Stimulated activated CD4-positive, alpha-beta T cell treated with anti-CD3 and anti-CD28 coated beads, Interleukin-1b, Interleukin-23, amount 100 ng/mL, for 24 hours (primary cell): ENCODE data around the gene CDKAL1.
"Not testable (repeated sequence)": the region's sequence is repeated elsewhere in the genome, so short reads cannot be mapped to it uniquely, and the experiment has no call there.

ENCODE experiments used
- DNase-seq, 4 experiments: peaks; one replicate each; pipeline ENCODE4 v3.0.0-alpha.2; 2020; ENCODE audit warnings: low read depth in 4 of 4, low spot score in 1 of 4

Gene CDKAL1

DNA sequence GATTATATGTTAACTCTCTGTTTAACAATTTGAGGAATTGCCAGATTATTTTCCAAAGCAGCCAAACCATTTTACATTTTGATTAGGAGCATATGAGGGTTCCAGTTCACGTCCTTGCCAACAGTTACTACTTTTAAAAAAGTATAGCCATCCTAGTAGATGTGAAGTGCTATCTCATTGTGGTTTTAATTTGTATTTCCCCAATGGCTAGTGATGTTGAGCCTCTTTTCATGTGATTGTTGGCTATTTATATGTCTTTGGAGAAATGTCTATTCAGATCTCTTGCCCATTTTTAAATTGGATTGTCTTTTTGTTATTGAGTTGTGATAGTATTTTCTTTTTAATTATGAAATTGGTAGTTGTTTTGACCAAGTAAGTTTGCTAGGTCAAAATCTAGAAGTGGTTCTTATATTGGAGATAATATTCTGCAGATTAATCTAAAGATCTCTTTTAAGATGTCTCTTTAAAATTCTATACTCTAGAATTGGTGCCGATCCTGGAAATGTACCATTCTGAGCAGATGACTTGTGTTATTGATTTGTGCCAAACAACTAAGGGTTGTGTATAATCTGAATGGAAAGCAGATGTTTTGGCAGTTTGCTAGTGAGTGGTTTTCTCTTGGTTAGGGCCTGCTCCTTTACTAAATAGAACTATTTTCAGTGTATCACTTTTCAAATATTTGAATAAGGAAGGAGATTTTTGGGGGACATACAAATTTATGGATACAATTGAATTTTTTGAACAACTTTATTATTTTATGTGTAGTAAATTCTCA lies 99.5 kb downstream of the CDKAL1 start:
- DNase-seq, result no peak

DNA sequence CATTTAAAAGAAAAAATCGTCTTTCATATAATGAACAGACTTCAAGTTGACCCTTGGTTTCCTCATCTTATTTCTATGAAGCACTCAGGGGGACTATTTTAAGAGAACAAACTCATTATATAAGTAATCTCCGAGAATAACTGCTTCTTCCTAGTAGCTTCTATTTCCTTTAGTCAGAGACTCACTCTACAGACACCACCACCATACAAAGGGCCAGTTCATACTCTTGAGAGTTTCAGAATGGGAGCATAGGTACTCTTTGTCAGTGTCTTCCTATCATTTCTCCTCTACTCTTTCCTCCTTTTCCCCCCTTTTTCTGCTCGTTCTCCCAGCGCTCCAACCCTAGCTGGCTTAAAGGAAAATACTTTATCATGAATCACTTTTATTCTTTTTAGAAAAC lies 104.9 kb downstream of the CDKAL1 start:
- DNase-seq, result no peak

DNA sequence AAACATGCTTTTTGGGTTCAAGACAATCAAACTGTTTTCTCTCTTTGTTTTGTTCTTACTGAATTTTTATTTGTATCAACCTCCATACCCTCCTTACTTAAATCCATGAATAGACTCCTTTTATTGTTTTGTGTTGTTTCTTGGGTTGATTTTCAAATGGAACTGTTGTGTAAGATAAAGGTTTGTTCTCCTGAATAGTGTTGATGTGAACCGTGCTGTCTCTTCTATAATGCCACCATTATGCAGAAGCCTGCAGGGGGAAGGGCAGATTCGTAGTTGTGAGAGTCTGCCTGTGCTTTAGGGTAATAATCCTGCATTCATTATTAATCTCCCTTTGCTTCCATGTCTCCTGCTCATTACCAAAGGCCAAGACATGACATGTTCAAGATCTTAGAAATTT lies 105.9 kb downstream of the CDKAL1 start:
- no peak for DNase-seq

DNA sequence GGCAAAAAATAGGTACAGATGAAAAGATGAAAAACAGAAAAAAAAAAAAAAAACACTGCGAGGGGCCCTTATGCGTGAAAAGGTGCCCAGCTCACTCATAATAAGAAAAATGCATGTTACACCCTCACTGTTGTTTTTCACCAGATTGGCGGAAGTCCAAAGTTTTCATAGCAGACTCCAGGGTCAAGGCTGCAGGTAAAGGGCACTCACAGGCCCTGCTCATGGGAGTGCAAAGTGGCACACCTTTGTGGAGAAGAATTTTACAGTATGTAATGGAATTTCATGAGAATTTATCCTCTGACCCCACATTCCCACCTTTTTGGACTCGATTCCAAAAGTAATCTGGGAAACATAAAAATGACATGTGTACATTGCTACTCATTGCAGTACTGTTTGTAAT lies 108.2 kb downstream of the CDKAL1 start:
- DNase-seq, result no peak

DNA sequence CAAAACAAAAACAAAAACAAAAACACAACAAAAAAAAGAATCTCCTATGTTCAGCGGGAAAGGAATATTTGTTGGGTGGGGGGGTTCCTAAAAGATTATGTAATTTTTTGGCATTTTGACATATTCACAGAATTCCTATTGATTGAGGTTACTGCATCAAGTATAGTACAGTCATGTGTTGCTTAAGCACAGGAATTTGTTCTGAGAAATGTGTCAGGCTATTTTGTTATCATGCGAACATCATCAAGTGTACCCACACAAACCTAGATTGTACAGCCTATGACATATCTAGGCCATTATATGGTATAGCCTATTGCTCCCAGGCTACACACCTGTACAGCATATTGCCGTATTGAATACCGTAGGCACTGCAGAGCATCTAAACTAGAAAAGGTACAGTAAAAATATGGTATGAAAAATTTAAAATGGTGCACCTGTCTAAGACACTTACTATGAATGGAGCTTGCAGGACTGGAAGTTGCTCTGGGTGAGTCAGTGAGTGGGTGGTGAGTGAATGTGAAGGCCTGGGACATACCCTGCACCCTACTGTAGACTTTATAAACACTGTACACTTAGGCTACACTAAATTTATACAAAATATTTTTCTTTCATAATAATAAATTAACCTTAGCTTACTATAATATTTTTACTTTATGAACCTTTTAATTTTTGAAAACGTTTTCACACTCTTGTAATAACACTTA lies 110.6 kb downstream of the CDKAL1 start:
- DNase-seq, result no peak

DNA sequence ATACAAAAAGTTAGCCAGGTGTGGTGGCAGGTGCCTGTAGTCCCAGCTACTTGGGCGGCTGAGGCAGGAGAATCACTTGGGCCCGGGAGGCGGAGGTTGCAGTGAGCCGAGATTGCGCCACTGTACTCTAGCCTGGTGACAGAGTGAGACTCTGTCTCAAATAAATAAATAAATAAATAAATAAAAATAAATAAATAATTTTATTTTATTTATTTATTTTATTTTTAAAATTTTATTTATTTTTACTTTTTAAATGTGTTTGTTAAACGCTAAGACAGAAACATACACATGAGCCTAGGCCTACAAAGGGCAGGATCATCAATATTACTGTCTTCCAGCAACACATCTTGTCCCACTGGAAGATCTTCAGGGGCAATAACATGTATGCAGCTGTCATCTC lies 111.3 kb downstream of the CDKAL1 start:
- DNase-seq, result not testable (repeated sequence)

DNA sequence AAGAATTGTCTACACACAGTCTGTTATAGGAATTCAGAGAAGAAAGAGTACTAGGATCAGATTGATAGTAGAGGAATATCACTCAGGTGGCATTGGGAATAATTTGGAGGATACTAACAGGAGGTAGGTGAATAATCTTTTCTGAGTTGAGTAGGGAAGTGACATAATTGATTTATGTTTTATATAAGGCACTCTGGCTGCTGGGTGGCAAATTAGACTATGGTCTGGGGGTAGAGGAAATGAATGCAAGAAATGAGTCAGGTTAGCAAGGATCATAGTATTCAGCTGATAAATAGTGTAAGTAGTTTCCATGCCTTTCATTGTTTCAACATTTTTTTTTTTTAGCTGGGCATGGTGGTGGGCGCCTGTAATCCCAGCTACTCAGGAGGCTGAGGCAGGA lies 113.3 kb downstream of the CDKAL1 start:
- no peak for DNase-seq

DNA sequence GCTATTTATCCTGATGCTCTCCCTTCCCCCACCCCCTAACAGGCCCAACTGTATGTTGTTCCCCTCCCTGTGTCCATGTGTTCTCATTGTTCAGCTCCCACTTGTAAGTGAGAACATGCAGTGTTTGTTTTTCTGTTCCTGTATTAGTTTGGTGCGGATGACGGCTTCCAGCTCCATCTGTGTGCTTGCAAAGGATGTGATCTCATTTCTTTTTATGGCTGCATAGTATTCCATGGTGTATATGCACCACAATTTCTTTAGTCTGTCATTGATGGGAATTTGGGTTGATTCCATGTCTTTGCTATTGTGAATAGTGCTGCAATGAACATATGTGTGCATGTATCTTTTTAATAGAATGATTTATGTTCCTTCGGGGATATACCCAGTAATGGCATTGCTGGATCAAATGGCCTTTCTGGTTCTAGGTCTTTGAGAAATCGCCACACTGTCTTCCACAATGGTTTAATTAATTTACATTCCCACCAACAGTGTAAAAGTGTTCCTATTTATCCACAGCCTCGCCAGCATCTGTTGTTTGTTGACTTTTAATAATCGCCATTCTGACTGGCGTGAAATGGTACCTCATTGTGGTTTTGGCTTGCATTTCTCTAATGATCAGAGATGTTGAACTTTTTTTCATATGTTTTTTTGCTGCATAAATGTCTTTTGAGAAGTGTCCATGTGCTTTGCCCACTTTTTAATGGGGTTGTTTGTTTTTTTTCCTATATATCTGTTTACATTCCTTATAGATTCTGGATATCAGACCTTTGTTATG lies 115.6 kb downstream of the CDKAL1 start:
- not testable (repeated sequence) for DNase-seq

DNA sequence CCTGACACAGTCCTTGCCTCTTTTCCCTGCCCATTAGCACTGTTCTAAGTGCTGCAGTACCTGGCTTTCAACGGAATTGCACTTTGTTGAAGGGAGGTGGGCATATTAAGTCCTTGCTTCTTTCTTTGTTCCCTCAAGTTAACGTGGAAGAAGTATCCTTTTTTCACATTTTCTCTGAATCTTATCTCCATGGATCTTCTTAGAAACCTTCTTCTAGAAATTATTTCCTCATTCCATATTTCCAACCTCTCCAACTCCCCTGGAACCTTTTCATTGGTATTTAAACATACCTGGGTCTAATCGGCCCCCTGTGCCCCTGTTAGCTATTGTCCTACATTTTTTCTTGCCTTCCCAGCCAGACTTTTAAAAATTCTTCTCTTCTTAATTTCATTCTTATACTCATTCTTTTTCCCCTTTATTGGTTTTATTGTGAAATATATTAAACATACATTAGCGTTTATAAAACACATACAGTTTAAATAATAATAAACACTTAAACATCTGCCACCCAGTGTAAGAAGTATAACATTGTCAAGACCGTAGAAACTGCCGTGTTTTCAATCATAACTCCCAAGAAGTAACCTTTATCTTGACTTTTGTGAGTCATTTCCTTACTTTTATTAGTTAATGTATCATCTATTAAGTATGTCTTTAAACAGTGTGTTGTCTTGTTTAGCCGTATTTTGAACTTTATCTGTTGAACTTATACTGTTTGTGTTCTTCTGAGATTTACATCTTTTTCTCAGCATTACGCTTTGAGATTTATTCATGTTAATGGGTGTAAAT lies 118.2 kb downstream of the CDKAL1 start:
- DNase-seq, result no peak

DNA sequence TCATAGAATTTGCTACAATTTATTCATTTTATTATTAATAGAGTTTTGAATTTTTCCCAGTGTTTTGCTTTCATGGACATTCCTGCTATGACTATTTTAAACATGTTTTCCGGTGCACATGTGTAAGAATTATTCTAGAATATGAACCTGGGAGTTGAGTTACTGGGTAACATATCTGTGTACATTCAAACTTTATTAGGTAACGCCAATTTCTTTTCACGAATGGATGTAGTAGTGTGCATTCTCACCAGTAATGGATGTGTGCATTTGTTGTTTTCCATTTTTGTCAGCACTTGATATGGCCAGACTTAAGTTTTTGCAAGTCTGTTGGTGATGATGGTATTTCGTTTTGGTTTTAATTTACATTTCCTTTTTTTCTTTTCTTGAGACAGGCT lies 118.8 kb downstream of the CDKAL1 start:
- no peak for DNase-seq

DNA sequence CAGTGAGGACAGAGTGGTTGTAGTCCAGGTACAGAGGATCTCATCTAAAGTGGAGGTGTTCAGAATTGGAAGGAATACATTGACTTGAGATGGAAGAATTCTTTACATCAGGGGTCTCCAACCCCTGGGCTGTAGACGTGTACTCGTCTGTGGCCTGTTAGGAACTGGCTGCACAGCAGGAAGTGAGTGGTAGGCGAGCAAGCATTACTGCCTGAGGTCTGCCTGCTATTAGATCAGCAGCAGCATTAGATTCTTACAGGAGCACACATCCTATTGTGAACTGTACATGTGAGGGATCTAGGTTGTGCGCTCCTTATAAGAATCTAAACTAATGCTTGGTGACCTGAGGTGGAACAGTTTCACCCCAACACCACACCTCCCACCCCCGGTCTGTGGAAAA lies 121.1 kb downstream of the CDKAL1 start:
- no peak for DNase-seq

DNA sequence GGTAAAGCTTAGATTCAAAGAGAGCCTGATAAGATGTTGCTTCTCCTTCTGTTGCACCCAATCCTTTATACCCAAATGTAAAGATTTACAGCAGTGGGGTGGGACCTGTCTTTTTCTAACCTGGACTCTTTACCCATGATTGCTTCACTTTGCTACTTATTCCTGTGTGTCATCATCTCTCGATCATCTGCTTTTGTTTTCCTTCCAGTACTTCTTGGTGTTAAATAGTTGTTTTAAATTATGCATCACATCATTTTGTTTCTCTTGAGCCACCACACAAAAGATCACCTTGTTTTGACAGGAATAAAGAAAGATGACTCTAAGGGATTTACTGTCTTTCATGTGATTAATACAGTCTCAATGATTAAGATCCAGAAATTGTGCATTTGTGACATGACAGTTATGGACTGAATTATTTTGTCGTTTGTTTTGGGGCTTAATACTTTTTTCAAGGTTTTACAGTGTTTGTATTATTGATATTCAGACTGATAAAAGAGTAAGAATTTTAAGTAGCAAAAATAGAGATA lies 123.1 kb downstream of the CDKAL1 start:
- no peak for DNase-seq

DNA sequence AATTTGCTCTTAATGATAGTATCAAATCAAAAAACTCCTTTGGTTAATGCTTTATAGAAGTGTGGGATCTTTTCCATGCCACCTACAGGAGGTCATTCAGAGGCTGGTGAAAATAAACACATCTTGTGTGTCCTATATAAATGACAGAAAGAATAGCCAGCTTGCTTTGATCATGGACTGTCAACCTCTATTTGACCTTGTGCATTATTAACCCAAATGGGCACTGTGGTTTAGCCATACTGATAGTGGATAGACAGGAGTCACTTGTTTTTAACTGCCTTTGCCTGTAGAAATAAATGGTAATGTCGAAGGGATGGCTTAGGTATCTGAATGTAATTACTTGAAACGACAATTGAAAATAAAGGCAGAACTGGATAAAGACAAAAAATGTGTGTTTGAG lies 123.8 kb downstream of the CDKAL1 start:
- no peak for DNase-seq

DNA sequence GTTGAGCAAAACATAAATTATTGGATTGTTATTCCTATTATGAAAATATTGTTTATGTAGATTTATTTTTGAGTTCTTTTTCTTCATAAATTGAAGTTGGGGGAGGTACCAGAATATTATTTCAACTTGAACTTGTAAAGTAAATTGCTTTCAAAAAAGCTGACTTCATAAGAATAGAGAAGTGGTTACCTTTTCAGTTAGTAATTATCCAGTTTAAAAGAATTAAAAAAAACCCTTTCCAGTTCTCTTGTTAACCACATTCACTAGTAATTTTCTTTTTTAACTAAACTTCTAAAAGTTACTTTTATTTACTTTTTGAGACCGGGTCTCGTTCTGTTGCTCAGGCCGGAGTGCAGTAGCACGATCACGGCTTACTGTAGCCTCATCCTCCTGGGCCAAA lies 124.3 kb downstream of the CDKAL1 start:
- no peak for DNase-seq

DNA sequence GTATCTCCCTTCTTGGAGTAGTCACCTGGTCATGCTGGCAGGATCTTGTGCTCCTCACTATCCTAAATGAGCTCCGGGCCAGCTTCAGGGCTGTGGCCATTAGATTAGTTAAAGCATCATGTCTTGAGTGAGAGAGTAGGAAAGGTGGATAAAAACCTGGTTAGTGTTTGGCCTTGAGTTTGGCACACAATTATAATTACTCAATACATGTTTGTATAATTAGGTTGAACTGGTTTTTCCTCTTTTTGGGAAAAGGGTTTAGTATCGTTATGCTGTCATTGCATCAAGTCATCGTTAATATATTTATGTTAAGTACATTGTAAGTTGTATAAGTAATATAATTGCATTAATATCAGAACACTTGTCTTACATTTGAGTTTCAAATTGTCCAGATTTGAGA lies 126.3 kb downstream of the CDKAL1 start:
- no peak for DNase-seq

DNA sequence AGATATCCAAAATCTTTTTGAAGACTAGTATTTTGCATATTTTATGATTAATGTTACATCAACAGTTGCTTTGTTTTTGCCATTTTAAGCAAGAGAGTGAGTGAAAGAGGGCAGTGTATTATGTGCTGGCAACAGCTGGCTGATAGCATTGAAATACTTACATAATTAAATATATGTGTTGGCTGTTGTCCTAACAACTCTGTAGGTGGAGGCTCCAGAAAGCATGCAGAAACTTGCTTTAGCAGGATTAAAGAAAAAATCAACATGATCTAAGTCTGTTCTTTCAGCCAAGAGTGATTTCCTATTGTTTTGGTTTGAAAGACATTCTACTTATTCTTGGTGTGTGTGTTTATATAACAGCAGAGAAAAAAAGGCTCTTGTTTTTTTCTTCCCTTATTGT lies 127.5 kb downstream of the CDKAL1 start:
- DNase-seq, result no peak

DNA sequence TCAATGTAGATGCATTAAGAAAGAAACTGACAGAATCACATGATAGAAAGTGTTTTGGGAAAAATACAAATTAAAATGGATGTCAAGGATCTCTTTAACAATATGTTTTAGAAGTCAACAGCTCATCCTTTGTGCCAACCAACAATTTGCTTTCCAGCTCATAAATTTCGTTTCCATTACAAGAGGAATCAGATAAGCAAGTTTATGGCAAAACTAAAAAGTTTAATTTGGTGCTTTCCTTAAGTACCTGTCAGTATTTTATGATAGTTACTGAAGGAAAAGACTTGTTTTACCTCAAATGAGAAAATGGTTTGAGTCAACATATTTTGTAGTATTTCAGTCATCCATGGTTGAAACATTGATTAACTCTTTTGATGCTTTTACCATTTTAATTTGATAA lies 130.0 kb downstream of the CDKAL1 start:
- no peak for DNase-seq

DNA sequence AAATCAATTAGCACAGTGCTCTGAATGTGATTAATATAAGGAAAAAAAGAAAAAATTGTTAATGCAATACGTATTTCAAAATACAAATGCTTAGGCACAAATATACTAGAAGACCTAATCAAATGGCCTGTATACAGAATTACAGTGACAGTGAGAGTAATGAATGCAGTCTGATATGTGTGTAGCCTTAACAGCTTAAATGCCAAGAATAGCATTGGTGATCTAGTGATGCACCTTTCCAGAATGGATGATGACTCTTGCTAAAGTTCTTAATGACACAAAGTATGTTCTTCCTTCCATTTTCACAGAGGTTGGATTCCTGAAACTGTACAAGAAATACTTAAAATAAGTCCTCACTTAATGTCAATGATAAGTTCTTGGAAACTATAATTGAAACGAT lies 131.0 kb downstream of the CDKAL1 start:
- DNase-seq, result no peak

DNA sequence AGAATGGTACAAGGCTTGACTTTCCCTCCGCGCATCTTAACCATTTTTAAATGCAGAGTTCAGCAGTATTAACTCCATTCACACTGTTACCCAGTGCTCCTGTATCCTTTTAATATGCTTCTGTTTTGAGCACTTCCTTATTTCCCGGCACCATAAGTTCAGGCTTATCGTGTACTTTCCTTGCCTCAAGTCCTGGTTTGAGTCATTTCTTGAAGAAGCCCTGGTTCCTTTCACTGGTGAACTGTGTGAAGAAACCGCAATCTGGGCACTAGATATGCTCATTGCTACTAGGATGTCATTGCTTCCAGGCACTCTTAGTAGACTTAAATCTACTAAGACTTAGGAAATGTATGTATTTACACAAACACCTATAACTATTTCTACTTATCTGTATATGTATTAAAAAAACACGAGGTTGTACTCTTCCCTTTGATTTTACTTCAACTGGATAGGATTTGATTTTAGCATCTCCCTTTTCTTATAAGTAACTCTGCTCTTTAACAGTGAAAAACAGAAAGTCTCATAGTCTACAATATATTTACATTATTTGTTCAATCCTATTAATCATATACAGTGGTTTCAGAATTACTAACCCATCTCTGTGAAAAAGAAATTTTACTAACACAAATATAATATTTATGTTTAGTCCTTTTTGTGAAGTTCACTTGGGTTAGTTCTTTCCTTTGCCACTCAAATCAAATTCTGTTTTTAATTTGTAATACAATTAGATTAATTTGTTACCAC lies 135.5 kb downstream of the CDKAL1 start:
- no peak for DNase-seq

DNA sequence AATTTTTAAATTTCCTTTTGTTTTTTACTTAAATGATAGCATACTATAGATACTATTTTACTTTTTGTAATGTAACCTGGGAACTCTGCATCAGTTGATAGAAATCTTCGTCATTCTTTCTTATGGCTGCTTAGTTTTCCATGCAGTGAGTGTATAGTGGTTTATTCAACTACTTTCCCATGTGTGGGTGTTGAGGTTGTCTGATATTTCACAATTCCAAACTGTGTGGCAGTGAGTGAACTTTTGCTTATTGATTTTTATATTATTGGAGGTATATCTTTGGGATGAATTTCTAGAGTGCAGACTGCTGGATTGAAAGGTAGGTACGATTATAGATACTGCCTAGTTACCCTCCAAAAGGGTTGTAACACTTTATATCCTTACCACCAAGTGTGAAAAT lies 136.5 kb downstream of the CDKAL1 start:
- no peak for DNase-seq
